GM18505 (cell line): Measurements from ENCODE around the gene TANK.

Source experiments
- ATAC-seq: cut with Tn5 transposase; IDR thresholded peaks from one replicate; pipeline ENCODE4 v1.9.1; 2021; ENCODE audit not compliant: unreplicated experiment
- POLR2A ChIP-seq: IDR thresholded peaks from 4 replicates; pipeline ENCODE4 v1.6.1; 2011; ENCODE audit warnings: borderline replicate concordance; ENCODE audit not compliant: insufficient read depth, insufficient read length; ENCODE audit errors: extremely low read depth

TANK gene

GRCh38 chr2:161160226-161161073 lies at the start of gene TANK:
Gene TANK (plus strand): TSS chr2:161160428. CDS start chr2:161179663, 19,235 bp downstream.
- peak; percentile 90 for ATAC-seq
- TF ChIP-seq POLR2A, result peak; percentile 96

- no peak for ATAC-seq
- no peak for TF ChIP-seq POLR2A
Measured at GRCh38 chr2:161111531-161111930, 48.7 kb upstream of the TANK start.

GRCh38 chr2:161112908-161113307 lies 47.3 kb upstream of the TANK start:
- no peak for TF ChIP-seq POLR2A
- no peak for ATAC-seq

- no peak for ATAC-seq
- TF ChIP-seq POLR2A, result no peak
Measured at GRCh38 chr2:161113693-161114575, 46.3 kb upstream of the TANK start.

- no peak for ATAC-seq
- TF ChIP-seq POLR2A, result no peak
Measured at GRCh38 chr2:161115205-161115604, 45.0 kb upstream of the TANK start.

GRCh38 chr2:161115605-161116380 lies 44.4 kb upstream of the TANK start:
- TF ChIP-seq POLR2A, result no peak
- ATAC-seq, result no peak

- TF ChIP-seq POLR2A, result no peak
- no peak for ATAC-seq
Measured at GRCh38 chr2:161116509-161116908, 43.7 kb upstream of the TANK start.

- TF ChIP-seq POLR2A, result no peak
- no peak for ATAC-seq
Measured at GRCh38 chr2:161117506-161117905, 42.7 kb upstream of the TANK start.

GRCh38 chr2:161118722-161119121 lies 41.5 kb upstream of the TANK start:
- no peak for TF ChIP-seq POLR2A
- no peak for ATAC-seq

GRCh38 chr2:161119483-161119882 lies 40.7 kb upstream of the TANK start:
- TF ChIP-seq POLR2A, result no peak
- ATAC-seq, result no peak

- ATAC-seq, result no peak
- TF ChIP-seq POLR2A, result no peak
Measured at GRCh38 chr2:161120775-161121174, 39.5 kb upstream of the TANK start.

- TF ChIP-seq POLR2A, result no peak
Measured at GRCh38 chr2:161121622-161122021, 38.6 kb upstream of the TANK start.

GRCh38 chr2:161122772-161123530 lies 37.3 kb upstream of the TANK start:
- no peak for TF ChIP-seq POLR2A
- no peak for ATAC-seq

More at GRCh38 chr2:161121622-161122021, 38.6 kb upstream of the TANK start:
- ATAC-seq, result no peak

- ATAC-seq, result no peak
- TF ChIP-seq POLR2A, result no peak
Measured at GRCh38 chr2:161123531-161124030, 36.6 kb upstream of the TANK start.
